ENCODE results near the gene GALNT7.

DNA sequence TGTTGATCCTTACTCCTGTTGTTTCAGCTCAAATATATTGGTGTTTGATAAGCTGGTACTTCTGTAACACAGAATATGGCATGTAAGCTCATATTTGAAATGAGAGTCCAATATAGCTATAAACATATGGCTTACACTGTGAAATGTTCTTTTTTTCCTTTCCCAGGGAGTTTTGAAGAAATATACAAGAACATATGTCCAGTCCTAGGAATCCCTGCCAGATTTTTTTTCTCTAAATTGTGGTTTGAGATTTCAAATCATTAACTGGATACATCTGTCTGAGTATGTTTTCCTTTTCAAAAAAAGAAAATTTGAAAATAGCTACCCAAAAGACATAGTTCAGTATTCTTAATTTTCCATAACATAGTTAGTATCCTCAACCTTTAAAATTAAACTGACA, 105.3 kb downstream of the GALNT7 start:
- TF ChIP-seq, protein P1, sequence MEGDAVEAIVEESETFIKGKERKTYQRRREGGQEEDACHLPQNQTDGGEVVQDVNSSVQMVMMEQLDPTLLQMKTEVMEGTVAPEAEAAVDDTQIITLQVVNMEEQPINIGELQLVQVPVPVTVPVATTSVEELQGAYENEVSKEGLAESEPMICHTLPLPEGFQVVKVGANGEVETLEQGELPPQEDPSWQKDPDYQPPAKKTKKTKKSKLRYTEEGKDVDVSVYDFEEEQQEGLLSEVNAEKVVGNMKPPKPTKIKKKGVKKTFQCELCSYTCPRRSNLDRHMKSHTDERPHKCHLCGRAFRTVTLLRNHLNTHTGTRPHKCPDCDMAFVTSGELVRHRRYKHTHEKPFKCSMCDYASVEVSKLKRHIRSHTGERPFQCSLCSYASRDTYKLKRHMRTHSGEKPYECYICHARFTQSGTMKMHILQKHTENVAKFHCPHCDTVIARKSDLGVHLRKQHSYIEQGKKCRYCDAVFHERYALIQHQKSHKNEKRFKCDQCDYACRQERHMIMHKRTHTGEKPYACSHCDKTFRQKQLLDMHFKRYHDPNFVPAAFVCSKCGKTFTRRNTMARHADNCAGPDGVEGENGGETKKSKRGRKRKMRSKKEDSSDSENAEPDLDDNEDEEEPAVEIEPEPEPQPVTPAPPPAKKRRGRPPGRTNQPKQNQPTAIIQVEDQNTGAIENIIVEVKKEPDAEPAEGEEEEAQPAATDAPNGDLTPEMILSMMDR (IDR thresholded peaks at IDR 0.05; ENCODE audit: low read depth, low read length, missing input control), result no peak
- TF ChIP-seq, protein P2, sequence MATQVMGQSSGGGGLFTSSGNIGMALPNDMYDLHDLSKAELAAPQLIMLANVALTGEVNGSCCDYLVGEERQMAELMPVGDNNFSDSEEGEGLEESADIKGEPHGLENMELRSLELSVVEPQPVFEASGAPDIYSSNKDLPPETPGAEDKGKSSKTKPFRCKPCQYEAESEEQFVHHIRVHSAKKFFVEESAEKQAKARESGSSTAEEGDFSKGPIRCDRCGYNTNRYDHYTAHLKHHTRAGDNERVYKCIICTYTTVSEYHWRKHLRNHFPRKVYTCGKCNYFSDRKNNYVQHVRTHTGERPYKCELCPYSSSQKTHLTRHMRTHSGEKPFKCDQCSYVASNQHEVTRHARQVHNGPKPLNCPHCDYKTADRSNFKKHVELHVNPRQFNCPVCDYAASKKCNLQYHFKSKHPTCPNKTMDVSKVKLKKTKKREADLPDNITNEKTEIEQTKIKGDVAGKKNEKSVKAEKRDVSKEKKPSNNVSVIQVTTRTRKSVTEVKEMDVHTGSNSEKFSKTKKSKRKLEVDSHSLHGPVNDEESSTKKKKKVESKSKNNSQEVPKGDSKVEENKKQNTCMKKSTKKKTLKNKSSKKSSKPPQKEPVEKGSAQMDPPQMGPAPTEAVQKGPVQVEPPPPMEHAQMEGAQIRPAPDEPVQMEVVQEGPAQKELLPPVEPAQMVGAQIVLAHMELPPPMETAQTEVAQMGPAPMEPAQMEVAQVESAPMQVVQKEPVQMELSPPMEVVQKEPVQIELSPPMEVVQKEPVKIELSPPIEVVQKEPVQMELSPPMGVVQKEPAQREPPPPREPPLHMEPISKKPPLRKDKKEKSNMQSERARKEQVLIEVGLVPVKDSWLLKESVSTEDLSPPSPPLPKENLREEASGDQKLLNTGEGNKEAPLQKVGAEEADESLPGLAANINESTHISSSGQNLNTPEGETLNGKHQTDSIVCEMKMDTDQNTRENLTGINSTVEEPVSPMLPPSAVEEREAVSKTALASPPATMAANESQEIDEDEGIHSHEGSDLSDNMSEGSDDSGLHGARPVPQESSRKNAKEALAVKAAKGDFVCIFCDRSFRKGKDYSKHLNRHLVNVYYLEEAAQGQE (IDR thresholded peaks at IDR 0.05), result no peak
- TF ChIP-seq, protein P3, sequence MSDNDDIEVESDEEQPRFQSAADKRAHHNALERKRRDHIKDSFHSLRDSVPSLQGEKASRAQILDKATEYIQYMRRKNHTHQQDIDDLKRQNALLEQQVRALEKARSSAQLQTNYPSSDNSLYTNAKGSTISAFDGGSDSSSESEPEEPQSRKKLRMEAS (IDR thresholded peaks at IDR 0.05), result no peak
- TF ChIP-seq TAF1 (conservative IDR thresholded peaks at IDR 0.05), result no peak
- no peak for TF ChIP-seq JUND (IDR thresholded peaks at IDR 0.05)
- TF ChIP-seq RAD21 (IDR thresholded peaks at IDR 0.05), result no peak
- TF ChIP-seq EGR1 (IDR thresholded peaks at IDR 0.05; ENCODE audit: low read depth in 2 of 2), result no peak
- TF ChIP-seq FOXA1 (IDR thresholded peaks at IDR 0.05), result no peak
- TF ChIP-seq, protein P4, sequence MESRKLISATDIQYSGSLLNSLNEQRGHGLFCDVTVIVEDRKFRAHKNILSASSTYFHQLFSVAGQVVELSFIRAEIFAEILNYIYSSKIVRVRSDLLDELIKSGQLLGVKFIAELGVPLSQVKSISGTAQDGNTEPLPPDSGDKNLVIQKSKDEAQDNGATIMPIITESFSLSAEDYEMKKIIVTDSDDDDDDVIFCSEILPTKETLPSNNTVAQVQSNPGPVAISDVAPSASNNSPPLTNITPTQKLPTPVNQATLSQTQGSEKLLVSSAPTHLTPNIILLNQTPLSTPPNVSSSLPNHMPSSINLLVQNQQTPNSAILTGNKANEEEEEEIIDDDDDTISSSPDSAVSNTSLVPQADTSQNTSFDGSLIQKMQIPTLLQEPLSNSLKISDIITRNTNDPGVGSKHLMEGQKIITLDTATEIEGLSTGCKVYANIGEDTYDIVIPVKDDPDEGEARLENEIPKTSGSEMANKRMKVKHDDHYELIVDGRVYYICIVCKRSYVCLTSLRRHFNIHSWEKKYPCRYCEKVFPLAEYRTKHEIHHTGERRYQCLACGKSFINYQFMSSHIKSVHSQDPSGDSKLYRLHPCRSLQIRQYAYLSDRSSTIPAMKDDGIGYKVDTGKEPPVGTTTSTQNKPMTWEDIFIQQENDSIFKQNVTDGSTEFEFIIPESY (IDR thresholded peaks at IDR 0.05), result no peak
